ENCODE results near the gene VCX2.
"Not testable (repeated sequence)": the region's sequence is repeated elsewhere in the genome, so short reads cannot be mapped to it uniquely, and the experiment has no call there.

VCX2 gene

DNA sequence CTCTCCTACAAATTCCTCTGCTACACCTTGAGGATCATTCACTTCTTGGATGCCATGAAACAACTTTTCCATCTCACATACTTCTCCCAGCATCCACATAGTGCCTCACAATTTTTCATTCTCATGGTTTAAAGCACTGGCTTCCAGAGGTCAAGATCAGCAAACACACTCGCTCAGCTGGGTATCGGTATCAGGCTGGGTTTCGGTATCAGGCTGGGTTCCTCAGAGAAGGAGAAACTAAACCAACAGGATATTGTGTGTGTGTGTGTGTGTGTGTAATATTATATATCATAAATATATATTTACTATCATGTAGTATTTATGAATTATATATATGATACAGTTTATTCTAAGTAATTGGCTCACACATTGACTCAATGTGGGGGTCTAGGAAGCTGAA is at the start of gene VCX2:
Gene VCX2, minus strand, starts transcription at position 99 of the 400 bp plus-strand sequence. CDS start 624 bp downstream, outside the sequence.
- DNase-seq = not testable (repeated sequence)

DNA sequence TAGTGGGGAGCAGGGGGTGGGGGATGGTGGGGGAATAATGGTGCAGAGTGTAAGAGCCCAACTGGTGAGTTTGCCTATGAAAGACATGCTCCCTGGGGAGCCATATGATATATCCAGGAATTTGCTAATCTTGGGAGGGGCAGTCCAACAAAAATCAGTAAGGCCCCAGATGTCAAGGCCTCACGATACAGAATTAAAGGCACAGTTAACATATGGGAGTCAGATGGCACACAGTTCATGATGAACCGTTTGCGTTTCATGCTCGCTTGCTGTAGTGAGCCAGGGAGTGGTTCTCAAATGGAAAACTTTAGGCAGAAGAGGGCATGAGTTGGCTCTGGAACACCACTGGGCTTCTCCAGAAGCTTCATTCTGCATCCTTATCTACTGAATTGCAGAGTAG is 33.9 kb upstream of the VCX2 start:
- no peak for DNase-seq

DNA sequence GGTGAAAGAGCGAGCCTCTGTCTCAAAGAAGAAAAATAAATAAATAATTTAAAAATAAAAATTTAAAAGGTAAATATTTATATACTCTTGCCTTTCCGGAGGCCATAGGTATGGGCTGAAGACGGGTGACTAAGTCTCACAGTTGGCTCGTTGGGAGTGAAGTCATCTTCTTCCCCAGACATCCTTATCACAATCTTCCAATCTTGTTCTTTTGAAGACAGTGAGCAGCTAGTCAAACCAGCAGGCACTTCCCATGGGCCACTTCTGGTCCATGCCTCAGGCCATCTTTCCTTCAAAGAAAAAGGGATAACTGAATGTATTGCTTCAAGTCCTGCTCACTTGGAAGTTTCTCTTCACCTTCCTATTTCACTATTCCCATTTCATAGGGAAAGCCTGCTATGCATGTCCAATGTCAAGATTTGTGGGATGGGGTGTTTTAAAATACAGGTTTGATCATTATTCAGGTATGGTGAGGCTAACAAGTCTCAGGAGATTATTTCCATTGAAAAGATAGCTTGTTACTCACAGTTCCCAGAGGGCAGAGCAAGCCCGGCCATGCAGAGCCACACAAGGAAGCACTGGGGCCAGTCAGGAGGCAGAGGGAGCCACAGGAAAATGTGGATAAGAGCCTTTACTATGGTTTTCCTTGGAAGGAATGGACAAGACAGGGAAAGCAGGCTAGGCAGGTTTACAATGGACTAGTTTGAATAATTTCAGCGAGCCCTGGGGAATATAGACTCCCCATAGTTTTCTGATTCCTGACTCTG is 33.3 kb upstream of the VCX2 start:
- no peak for DNase-seq

DNA sequence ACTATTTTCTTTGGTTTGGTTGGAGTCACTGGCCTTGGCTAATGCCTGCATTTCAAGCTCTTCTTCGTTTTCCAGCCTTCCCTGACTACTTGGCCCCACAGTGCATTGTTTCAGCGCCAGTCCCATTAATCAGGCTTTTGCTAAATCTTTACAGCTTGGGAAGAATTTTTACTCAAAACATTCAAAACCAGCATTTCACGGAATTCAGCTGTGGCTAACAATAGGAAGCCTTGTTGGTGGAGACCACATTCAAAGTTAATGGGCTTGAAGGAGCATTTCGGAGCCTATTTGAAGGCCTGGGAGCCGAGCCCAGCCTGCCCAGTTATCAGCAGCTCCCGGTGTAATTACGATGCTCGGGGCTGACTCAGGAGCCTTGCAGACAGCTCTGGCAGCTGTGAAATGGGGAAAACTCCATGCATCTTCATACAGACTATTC is 30.8 kb upstream of the VCX2 start:
- no peak for DNase-seq

DNA sequence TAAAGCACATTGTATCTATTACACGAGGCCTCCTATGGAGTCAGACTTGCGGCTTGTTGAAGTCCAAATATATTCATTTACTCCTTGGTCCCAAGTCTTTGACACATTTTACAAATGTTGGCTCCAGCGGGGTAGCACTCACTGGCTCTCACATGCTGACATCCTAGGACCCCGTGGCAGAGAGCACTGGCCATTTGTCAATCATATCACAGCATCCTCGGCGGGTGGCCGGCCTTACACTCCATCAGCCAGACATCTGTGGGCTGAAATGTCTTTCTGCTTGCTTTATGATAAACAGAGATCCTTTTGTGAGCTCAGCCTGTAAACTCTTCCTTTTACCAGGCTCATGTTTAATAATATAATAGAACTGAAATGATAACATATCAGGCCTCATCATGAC is 25.7 kb upstream of the VCX2 start:
- DNase-seq = no peak

DNA sequence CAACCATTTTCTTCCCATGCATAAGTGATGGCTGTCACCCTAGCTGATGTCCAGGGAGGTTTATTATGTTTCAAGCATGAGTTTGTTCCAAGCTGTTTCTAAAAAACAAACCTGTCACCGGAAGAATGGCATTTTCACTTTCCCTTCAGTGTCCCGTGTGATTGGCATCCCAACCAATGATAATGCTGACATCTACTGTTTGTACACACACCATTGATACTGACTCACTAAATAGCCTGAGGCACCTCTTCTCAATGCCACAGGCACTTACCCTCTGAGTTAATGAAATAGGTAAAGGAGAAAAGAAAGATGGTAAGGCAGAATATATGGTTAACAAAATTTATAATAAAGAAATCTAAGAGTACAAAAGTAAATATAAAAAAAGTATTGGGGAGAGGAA is 23.1 kb upstream of the VCX2 start:
- DNase-seq = no peak

DNA sequence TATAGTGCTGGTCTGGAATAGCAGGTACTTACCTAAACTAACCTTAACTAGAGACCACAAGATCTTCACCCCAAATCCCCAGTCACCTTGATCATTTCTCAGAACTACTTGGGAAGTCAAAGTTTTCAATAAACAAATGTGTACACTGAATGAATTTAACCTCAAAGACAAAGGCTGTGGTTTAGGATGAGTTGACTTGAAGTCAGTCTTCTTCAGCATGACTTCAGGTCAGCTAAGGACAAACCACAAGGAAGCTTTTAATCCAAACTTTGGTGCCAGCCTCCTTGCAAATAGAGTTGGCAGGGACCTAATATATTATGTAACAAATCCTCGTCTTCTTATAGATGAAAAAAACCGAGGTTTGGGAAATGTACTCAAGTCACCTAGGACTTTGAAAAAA is 21.2 kb upstream of the VCX2 start:
- no peak for DNase-seq

DNA sequence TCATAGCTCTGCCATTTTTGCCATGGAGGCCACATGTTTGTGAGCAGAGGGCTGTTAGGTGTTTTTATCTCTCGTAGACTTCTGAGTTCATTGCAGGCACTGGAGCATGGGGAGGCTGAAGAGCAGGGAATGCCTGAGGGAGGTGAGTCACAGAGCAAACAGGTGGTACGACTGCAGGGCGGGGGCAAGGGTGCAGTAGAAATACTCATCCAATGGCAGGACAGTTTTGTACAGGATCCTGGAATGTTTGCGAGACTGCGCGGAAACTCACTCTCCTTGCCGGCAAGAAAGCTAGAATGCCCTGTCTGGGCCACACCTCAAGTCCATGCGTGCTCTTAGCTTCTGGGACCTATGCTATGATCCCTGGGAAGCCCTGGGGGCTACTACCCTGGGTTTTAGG is 20.0 kb upstream of the VCX2 start:
- DNase-seq = no peak

DNA sequence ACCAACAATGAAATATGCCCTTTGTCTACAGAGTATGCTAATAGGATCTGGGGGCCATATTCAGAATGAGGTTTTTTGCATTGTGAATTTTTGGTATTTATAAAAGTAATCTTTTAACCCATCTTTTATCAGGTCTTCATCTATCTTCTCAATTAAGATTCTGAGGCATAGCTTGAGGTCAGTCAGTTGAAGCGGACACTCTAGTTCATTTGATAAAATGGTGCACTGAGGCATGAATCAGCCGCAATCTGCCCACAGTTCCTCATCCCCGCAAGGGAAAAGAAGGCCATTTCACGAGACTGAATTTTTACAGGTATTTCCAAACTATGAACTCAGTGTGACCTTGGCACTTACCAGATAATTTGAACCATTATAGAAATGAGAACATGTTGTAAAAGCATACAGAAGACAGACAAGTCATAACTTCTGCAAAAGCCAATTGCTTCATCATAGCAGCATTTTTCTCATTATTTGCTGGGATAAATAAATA is 19.3 kb upstream of the VCX2 start:
- no peak for DNase-seq

DNA sequence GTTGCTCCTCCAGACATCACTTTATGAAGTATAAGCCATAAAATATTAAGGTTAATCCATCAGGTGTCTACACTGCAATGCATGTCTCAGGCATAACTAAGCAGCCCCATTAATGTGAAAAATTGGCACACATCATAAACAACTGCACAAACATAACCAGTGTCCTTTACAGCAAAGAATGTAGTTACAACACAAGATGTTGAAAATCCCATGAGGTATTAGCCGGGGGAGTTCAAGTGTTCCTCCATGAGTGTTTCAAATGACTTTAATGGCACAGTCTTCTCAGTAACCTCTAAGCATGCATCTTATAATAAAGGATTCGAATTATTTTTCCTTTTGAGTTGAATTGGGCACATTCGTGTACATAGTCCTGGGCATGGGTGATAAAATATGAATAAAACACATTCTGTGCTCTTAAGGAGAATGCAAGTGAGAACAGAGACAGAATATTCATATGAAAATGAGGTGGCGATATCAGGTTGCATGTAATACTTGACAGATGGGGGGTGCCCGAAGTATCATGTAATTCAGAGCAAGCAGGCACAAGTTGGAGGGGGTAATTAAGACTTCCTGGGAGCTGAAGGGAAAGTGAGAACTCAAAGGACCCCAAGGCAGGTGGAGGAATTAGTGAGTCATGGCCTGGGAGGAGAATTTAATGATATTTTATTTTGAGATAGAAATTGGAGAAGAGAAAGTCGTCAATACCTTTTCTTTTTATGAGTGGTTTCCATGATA is 18.2 kb upstream of the VCX2 start:
- DNase-seq = no peak

DNA sequence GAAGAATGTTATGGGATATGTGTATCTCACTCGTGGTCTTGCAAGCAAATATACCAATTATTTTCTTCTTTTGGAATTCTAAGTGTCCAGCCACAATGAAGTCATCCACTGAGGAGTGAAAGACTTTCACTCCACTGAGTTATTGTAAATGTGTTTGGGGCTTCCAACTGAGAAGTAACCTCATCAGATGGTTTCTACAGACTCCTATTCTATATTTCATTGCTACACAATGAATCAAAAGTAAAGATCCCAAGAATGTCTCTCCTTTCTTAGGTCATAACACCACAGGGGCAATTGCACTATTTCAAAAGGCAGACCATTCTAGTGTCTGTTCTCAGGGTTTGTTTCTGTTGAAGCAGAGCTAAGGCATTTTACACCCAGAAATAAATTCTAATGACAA is 12.3 kb upstream of the VCX2 start:
- no peak for DNase-seq

DNA sequence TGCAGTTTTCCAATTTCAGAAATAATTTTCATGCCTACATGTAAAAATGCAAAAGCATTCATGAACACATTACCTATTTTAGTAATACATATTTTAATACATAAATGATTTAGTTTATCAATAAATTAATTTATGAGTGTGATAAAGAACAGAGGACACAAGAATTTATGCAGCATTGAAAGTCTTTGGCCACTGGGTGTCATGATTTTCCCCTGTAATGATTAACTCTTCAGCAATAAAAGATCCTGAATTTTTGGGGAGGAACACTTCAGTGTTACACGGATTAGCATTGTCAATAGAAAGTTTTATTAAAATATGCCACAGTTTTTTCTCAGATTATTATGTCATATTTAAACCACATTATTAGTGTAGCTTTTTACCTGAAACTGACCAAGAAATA is 8.6 kb upstream of the VCX2 start:
- no peak for DNase-seq

DNA sequence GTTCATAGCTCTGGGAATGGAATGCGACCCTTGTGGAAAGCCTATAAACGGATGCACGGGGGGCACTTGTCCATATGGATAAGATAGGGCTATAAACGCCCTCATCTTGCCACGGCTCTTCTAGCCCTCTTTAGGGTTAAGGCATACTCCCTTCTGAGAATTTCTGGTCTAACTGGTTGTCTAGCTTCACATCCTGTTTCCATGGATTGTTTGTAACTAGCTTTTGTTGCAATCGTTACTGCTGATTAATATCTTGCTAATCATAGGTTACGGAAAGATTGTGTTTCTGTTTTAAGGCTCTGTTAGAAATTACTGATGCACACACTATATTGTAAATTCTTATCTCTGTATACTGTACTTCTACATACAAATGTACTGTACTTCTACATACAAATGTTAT is 17.1 kb downstream of the VCX2 start:
- DNase-seq = not testable (repeated sequence)

DNA sequence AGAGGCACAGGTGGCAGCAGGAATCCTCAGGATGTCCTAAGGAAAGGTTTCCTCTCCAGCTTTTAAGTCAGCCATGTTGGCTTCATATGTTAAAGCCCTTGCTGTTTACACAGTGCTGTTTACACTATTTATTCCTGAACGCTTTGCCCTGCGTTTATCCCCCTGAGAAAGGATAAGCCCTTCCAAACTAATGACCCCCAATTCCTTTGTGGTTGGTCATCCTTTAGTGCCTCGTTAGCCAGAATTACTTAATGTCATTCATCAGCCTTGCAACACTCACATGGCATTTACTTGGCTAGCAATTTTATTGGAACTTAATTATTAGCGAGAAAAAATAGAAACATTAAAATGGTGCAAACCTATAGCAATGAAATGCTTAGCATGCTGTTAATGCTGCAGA is 23.8 kb downstream of the VCX2 start:
- no peak for DNase-seq

DNA sequence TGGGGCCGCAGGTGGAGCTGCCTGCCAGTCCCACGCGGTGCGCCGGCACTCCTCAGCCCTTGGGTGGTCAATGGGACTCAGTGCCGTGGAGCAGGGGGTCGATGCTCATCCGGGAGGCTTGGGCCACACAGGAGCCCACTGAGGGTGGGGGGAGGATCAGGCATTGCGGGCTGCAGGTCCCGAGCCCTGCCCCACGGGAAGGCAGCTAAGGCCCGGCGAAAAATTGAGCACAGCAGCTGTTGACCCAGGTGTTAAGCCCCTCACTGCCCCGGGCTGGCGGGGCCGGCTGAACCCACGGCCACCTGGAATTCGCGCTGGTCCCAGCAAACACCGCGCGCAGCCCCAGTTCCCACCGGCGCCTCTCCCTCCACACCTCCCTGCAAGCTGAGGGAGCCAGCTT is 26.1 kb downstream of the VCX2 start:
- no peak for DNase-seq

DNA sequence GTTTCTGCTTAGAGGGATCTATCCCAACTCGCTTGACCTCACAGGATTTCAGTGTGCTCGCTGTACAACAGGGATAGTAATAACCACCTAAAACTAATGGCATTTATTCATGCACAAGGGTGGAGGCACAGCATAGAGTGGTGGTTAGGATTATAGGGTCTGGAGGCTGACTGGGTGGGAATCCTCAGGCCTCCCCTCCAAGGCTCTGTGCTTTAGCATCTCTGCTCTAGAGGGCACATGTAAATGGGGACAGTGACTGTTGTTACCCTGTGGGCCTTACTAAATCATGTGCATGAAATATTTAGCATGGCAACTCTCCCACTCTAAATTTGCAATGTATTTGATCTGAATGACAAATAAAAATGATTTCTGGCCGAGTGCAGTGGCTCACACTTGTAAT is 29.2 kb downstream of the VCX2 start:
- no peak for DNase-seq

DNA sequence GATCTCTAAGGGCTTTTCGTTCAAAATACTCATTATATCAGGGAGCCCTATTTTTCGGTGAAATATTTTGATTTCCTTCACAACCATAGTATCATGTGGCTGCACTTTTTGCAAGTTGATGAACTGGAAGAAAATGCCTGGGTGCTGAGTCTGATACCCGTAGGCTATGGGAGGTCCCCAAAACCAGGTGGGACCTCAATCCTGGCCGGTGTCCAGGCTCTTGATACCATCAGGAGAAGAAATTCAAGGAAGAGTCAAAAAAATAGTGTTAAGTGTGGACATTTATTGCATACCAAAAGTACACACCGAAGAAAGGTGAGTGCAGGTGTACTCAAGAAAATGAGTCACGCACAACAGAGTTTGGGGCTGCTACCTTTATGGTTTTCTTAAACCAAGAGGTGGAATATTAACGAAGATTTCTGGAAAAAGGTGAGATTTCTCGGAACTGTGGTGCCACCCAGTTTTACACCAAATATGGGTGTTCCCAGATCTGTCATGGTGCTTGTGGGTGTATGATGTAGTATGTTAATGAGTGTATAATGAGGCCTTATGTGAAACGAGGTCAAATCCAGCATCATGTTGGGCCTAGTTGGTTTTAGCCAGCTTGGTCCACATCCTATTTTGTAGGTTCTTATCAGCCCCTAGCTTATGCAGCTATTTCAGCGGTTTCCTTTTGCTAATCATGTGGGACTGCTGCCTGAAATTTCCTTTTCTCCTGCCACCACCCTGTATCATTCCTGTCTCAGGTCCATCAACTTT is 29.9 kb downstream of the VCX2 start:
- DNase-seq = no peak

DNA sequence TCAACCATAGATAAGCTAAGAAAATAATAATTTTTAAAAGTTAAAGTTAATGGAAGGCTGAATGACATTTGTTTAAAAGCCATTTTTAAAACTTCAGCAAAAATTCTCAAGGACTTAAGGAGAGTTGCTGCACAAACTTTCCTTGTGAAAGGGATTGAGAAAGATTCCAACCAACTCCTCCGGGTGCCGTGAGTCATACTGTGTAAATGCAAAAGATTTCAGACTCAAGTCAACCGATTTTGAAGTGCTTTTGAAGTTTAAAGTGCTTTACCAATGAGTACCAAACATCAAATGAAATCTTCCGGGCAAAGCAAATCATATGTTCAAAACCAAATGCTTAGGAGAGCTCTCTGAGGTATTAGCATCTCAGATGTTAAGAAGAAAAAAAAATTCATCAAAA is 31.4 kb downstream of the VCX2 start:
- DNase-seq = no peak

DNA sequence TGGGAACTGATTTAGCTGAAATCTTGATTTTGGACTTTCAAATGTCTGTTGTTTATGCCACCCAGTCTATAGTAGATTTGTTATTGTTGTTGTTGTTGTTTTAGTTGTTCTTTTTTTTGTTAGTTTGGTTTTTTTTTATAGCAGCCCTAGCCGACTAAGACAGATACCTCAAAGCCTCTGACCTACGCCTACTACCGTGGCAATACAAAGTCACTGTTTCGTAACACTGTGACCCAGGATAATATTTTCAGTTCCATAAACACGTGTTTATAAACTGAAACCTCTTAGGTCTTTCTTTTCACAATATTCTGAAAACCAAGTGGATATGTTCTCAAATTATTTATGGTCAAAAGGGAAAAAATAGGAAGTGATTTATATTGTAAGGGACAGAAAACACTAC is 32.8 kb downstream of the VCX2 start:
- no peak for DNase-seq

DNA sequence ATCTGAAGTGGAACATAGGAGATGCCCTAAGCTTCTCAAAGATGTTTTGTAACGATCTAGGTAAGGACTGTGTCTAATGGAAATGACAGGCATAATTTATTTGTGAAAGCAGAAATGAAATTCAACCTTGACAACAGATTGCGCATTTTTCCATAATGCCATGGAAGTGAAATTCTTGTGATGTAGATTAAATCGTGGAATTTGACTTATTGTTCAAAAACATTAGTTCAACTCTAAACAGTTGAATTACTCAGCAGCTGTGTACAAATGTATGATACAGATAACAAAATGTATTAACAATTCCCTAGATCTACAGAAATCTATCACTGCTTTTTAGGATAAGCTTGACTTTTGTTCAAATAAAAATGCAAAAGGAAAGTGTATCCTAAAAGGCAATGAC is 44.4 kb downstream of the VCX2 start:
- no peak for DNase-seq

DNA sequence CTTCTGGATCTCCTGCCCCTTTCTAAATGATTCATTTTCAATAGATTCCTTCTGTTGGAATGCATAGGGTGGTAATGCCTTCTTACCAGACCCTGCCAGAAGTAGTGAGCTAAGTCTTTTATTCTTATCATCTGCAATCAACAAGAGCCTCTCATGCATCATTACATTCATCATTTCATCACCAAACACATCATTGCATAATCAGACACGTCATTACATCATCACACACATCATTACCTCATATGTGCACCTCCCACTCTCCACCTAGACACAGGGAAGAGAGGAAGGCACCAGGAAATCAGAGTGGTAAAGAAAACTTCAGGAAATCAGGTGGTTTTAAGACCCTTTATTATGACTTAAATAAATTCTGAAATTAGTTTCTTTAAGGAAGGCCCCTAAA is 45.0 kb downstream of the VCX2 start:
- DNase-seq = no peak

DNA sequence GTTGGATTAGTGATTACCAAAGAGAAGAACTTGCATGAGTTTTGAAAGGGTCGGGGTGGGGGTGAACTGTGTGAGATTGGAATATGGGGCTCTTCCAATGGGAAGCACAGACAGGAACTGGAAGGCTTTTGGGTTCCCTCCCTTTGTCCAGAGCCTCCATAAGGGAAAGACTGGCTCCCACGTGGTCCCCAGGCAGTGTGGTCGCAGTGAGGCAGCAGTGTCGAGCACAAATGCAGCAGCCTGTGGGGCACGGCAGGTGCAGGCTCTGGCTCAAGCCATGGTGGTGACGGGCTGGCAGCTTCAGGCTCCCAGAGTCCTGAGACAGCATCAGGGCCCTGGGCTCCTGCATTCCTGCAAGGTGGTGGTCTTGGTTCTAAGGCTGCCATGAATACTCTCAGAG is 45.5 kb downstream of the VCX2 start:
- DNase-seq = no peak

DNA sequence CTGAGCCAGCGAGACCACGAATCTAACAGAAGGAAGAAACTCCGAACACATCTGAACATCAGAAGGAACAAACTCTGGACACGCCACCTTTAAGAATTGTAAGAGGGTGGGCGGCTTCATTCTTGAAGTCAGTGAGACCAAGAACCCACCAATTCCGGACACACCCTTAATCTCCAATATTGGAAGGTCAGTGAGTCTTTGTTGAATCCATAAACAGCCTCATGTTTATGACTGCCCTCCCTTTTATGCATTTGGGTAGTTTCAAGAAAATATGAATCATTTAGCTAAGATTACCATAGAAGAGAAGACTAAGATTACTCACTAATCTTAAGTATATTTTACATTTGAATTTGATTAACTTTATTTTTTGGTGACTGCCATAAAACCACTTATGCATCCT is 48.5 kb downstream of the VCX2 start:
- no peak for DNase-seq

DNA sequence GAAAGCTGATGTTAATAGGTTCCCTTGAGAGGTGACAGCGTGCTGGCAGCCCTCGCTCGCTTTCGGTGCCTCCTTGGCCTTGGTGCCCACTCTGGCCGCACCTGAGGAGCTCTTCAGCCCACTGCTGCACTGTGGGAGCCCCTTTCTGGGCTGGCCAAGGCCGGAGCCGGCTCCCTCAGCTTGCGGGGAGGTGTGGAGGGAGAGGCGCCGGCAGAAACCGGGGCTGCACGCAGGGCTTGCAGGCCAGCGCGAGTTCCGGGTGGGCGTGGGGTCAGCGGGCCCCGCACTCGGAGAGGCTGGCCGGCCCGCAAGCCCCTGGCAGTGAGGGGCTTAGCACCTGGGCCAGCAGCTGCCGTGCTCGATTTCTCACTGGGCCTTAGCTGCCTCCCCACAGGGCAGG is 49.7 kb downstream of the VCX2 start:
- DNase-seq = not testable (repeated sequence)

All from activated effector memory CD4-positive, alpha-beta T cell treated with anti-CD3 and anti-CD28 coated beads, Interleukin-2, amount 50 U/mL, for 16 hours (primary cell).